ENCODE measurements around the gene LEF1. TPM values are rescaled to one million over a fixed set of nuclear protein-coding genes. Genes with fewer than 3 reads are reported as not detected.

The LEF1 gene
- total and polyA plus RNA-seq, 2 of the 8 experiments (the other 6 are each of a cell fraction or from before 2014, with no cell fraction given), result 2.6 to 5.2 TPM

DNA sequence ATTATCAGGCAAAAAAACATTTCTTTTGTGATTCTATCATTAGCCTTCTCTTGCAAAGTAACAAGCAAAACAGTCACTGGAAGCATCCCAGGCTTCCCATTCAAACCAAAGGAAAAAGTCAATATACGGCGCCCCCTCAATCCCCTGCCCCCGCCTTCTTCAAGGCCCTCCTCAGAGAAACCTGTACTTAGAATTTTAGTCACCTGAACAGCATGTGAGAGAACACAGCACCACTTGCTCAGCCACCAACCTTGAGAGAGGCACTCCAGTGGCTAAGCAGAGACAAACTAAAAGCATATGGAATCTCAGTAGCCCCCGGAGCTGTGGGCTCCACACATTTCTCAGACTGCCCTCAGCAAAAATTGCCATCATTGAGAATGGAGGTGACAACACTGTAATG is 25.2 kb downstream of the LEF1 start:
- Histone ChIP-seq H4K5ac (ENCODE audit: insufficient read length, low read depth, low read length) (no peak overlapping the region), H4K20me1 (replicated peaks in 1 of 2; ENCODE audit: control insufficient read depth in 1 of 2, insufficient read depth in 2 of 2, low read length in 2 of 2) (no peaks in the 10 kb centered on the region), H2BK120ac (replicated peaks; ENCODE audit: low read depth, low read length) (no peak overlapping the region), H4K8ac (ENCODE audit: extremely low read depth, insufficient read depth, low read length) (no peak overlapping the region), H2BK15ac (ENCODE audit: low read length) (no peak overlapping the region), H3K36me3 (ENCODE audit: control insufficient read depth in 2 of 4, insufficient read depth in 4 of 4, low read length in 3 of 4) (no peaks in the 10 kb centered on the region), H3K4me3 (ENCODE audit: extremely low read depth in 1 of 4, insufficient read depth in 2 of 4, low read depth in 3 of 4, low read length in 4 of 4) (no peak overlapping the region), H3K56ac (replicated peaks; ENCODE audit: insufficient read length, low read depth, low read length) (no peak overlapping the region), H2BK12ac (ENCODE audit: low read depth, low read length) (no peak overlapping the region), H2BK20ac (ENCODE audit: low read length) (no peak overlapping the region), H2AK5ac (ENCODE audit: low read depth, low read length) (no peak overlapping the region), H3K27ac (ENCODE audit: low read depth, low read length) (no peak overlapping the region), H3K9me3 (ENCODE audit: insufficient read depth in 2 of 2, low read depth in 1 of 2, low read length in 1 of 2) (no peaks in the 10 kb centered on the region), H3K4me1 (replicated peaks in 1 of 4; ENCODE audit: control insufficient read depth in 3 of 4, insufficient read depth in 4 of 4, low read length in 3 of 4) (peaks cover 3 to 17% (median 10%) of the 10 kb centered on the region in 4 experiments; a peak in 6 of 7 replicates), H3K79me1 (ENCODE audit: low read depth, low read length) (no peaks in the 10 kb centered on the region), H3K23me2 (ENCODE audit: low read depth, low read length) (no peaks in the 10 kb centered on the region), H3K27me3 (replicated peaks in 1 of 4; ENCODE audit: control insufficient read depth in 3 of 4, extremely low read depth in 1 of 4, insufficient read depth in 3 of 4, low read length in 3 of 4) (peaks cover 0 to 4% (median 2%) of the 10 kb centered on the region in 4 experiments; a peak in 5 of 7 replicates), H3K4ac (replicated peaks; ENCODE audit: insufficient read length, low read depth, low read length) (no peak overlapping the region), H3K79me2 (ENCODE audit: control insufficient read depth in 1 of 2, insufficient read depth in 2 of 2, low read length in 2 of 2) (no peaks in the 10 kb centered on the region), H3K14ac (ENCODE audit: insufficient read length) (no peak overlapping the region), H3K4me2 (ENCODE audit: insufficient read depth in 1 of 2, low read depth in 2 of 2, low read length in 2 of 2) (peak overlapping the region; percentile 9 to 30; a peak in 2 of 4 replicates), H3K9ac (replicated peaks in 1 of 4; ENCODE audit: extremely low read depth in 1 of 4, low read depth in 3 of 4, low read length in 3 of 4) (no peak overlapping the region), H3K18ac (ENCODE audit: extremely low read depth, low read length) (no peak overlapping the region), H2BK5ac (ENCODE audit: low read depth, low read length) (no peak overlapping the region), H3K23ac (ENCODE audit: insufficient read length) (no peak overlapping the region), H2AFZ (ENCODE audit: low read length) (no peak overlapping the region), H4K91ac (replicated peaks; ENCODE audit: insufficient read length, low read length) (no peak overlapping the region)
- no peak for DNase-seq (ENCODE audit: low read depth in 1 of 2, low spot score in 2 of 2)
- WGBS, 2 experiments (ENCODE audit: extremely low coverage in 1 of 2, insufficient coverage in 1 of 2, insufficient read length in 1 of 2, insufficient replicate concordance in 2 of 2, low coverage in 1 of 2, low lambda C conversion rate in 2 of 2, missing lambda C conversion rate in 1 of 2), result 48% methylated on average over 4 of the region's 4 CpGs; no CpG with 5 or more reads in 1 of the 2 experiments
- no peak for FAIRE-seq
- CTCF ChIA-PET (ENCODE audit: partially characterized antibody), result interaction anchor here (1.7 to 3.6 kb wide), 2 partner anchors 12 to 13 kb away, joined by 5 to 14 read pairs; no protein-coding TSS in a partner anchor
- POLR2A ChIA-PET (ENCODE audit: partially characterized antibody), result no interaction called here
- TF ChIP-seq POLR2AphosphoS5 (IDR thresholded peaks at IDR 0.05; ENCODE audit: low read depth, low read length) (no peak), SIN3A (conservative IDR thresholded peaks at IDR 0.05 in 1 of 2, IDR thresholded peaks at IDR 0.05 in 1 of 2; ENCODE audit: low read depth in 1 of 2, low read length in 2 of 2) (no peak), CTBP2 (IDR thresholded peaks at IDR 0.05; ENCODE audit: borderline replicate concordance, insufficient read depth, insufficient read length, low read length) (no peak), JUN (IDR thresholded peaks at IDR 0.05; ENCODE audit: low read depth, low read length) (no peak), TCF12 (IDR thresholded peaks at IDR 0.05; ENCODE audit: low read depth, low read length) (no peak), TEAD4 (IDR thresholded peaks at IDR 0.05; ENCODE audit: low read depth, low read length) (no peak), ASH2L (IDR thresholded peaks at IDR 0.05; ENCODE audit: low read length) (no peak), SP2 (IDR thresholded peaks at IDR 0.05; ENCODE audit: low read length) (no peak), SAP30 (IDR thresholded peaks at IDR 0.05; ENCODE audit: insufficient read depth, insufficient replicate concordance, low read length) (no peak), SIRT6 (IDR thresholded peaks at IDR 0.05; ENCODE audit: low read length) (no peak), HDAC6 (IDR thresholded peaks at IDR 0.05; ENCODE audit: low read depth, low read length) (no peak), TAF7 (optimal IDR thresholded peaks at IDR 0.05; ENCODE audit: borderline replicate concordance, low read depth, low read length) (no peak), RNF2 (IDR thresholded peaks at IDR 0.05; ENCODE audit: borderline replicate concordance, low read depth, low read length, missing control alignments, poor library complexity, severe bottlenecking) (no peak), RAD21 (IDR thresholded peaks at IDR 0.05 in 1 of 2, conservative IDR thresholded peaks at IDR 0.05 in 1 of 2; ENCODE audit: low read depth in 2 of 2, low read length in 2 of 2) (no peak)

Measured in H1 (cell line).